Peyer's patch (tissue), 4 donors: ENCODE data around the gene C14orf180. TPM values are rescaled to one million over a fixed set of nuclear protein-coding genes. Genes with fewer than 3 reads are reported as not detected.

ENCODE experiments used
- DNase-seq, 3 donors: peaks; one replicate each; pipeline ENCODE4 v3.0.0-alpha.2; 2017 to 2019
- H3K27ac ChIP-seq, 4 donors: fragments of 200-600 bp; sonication (generic); one replicate each; pipeline ENCODE4 v1.5.1; 2016 to 2019
- H3K27me3 ChIP-seq, 2 donors: fragments of 200-600 bp; sonication (generic); one replicate each; pipeline ENCODE4 v1.5.1; 2019
- H3K36me3 ChIP-seq, 3 donors: fragments of 200-600 bp; sonication (generic); one replicate each; pipeline ENCODE4 v1.5.1; 2016 to 2019
- H3K4me1 ChIP-seq, 4 donors: fragments of 200-600 bp; sonication (generic); one replicate each; pipeline ENCODE4 v1.5.1; 2016 to 2019
- H3K4me3 ChIP-seq, 4 donors: fragments of 200-600 bp; sonication (generic); 1 replicate in 3 of 4; 2 replicates in 1 of 4; pipeline ENCODE4 v1.5.1; 2016 to 2019; ENCODE audit warnings: mild to moderate bottlenecking in 1 of 4
- H3K9me3 ChIP-seq, 4 donors: fragments of 200-600 bp; sonication (generic); one replicate each; pipeline ENCODE4 v1.5.1; 2016 to 2019; ENCODE audit warnings: mild to moderate bottlenecking in 1 of 4
- CTCF ChIP-seq, 6 experiments: fragments of 450-650 bp in 4 of 6; fragments of 200-600 bp in 2 of 6; sonication (generic) in 1 of 6; IDR thresholded peaks; one replicate each; pipeline ENCODE4 v1.5.1; 2017 to 2019; ENCODE audit warnings: antibody characterized with exemption in 6 of 6, mild to moderate bottlenecking in 3 of 6, moderate library complexity in 1 of 6
- POLR2A ChIP-seq, 2 donors: fragments of 450-650 bp; IDR thresholded peaks; one replicate each; pipeline ENCODE4 v1.5.1; 2017; ENCODE audit warnings: antibody characterized with exemption in 2 of 2, mild to moderate bottlenecking in 2 of 2, moderate library complexity in 2 of 2
- total RNA-seq, 4 donors: library from RNA; depleted of rRNA; stranded (reverse); fragments of >200 nt; gene quantifications; one replicate each; pipeline ENCODE4 v1.1.0, GENCODE V29; 2016

The C14orf180 gene
- total RNA-seq, 4 donors from 2014 or later = 0.70 TPM; not detected in 3

- Histone ChIP-seq H3K9me3 (no peaks in the 10 kb centered on the region), H3K4me1 (no peaks in the 10 kb centered on the region), H3K4me3 (no peak overlapping the region), H3K36me3 (no peaks in the 10 kb centered on the region), H3K27me3 (no peaks in the 10 kb centered on the region), H3K27ac (no peak overlapping the region)
- TF ChIP-seq POLR2A (IDR thresholded peaks at IDR 0.05) = no peak
- no peak for TF ChIP-seq CTCF (IDR thresholded peaks at IDR 0.05)
- DNase-seq = no peak
Measured at GRCh38 chr14:104591031-104591430, 11.5 kb downstream of the C14orf180 start.

- no peaks in the 10 kb centered on the region for H3K27me3 ChIP-seq
- H3K27ac ChIP-seq = no peak overlapping the region
- no peaks in the 10 kb centered on the region for H3K4me1 ChIP-seq
- TF ChIP-seq POLR2A (IDR thresholded peaks at IDR 0.05) (no peak), CTCF (IDR thresholded peaks at IDR 0.05) (no peak)
- H3K36me3 ChIP-seq = no peaks in the 10 kb centered on the region
- H3K4me3 ChIP-seq = no peak overlapping the region
- DNase-seq = no peak
- no peaks in the 10 kb centered on the region for H3K9me3 ChIP-seq
Measured at GRCh38 chr14:104591506-104592291, 12.1 kb downstream of the C14orf180 start.

GRCh38 chr14:104592292-104592672 lies 12.7 kb downstream of the C14orf180 start:
- no peak for DNase-seq
- Histone ChIP-seq H3K9me3 (no peaks in the 10 kb centered on the region), H3K4me1 (no peaks in the 10 kb centered on the region), H3K36me3 (no peaks in the 10 kb centered on the region), H3K27ac (no peak overlapping the region), H3K27me3 (no peaks in the 10 kb centered on the region), H3K4me3 (no peak overlapping the region)
- TF ChIP-seq POLR2A (IDR thresholded peaks at IDR 0.05) = no peak
- no peak for TF ChIP-seq CTCF (IDR thresholded peaks at IDR 0.05)

GRCh38 chr14:104592785-104593184 lies 13.2 kb downstream of the C14orf180 start:
- no peak overlapping the region for H3K4me3 ChIP-seq
- H3K27me3 ChIP-seq = no peaks in the 10 kb centered on the region
- no peak for DNase-seq
- H3K4me1 ChIP-seq = no peaks in the 10 kb centered on the region
- H3K9me3 ChIP-seq = no peaks in the 10 kb centered on the region
- H3K36me3 ChIP-seq = no peaks in the 10 kb centered on the region
- no peak for TF ChIP-seq CTCF (IDR thresholded peaks at IDR 0.05)
- TF ChIP-seq POLR2A (IDR thresholded peaks at IDR 0.05) = no peak
- H3K27ac ChIP-seq = no peak overlapping the region

- H3K27ac ChIP-seq = no peak overlapping the region
- no peak for DNase-seq
- TF ChIP-seq CTCF (IDR thresholded peaks at IDR 0.05) = no peak
- no peak for TF ChIP-seq POLR2A (IDR thresholded peaks at IDR 0.05)
Measured at GRCh38 chr14:104593241-104593701, 13.7 kb downstream of the C14orf180 start.

More at GRCh38 chr14:104593241-104593701, 13.7 kb downstream of the C14orf180 start:
- Histone ChIP-seq H3K27me3 (no peaks in the 10 kb centered on the region), H3K4me3 (no peak overlapping the region), H3K4me1 (no peaks in the 10 kb centered on the region), H3K9me3 (no peaks in the 10 kb centered on the region), H3K36me3 (no peaks in the 10 kb centered on the region)
